Measurements from ENCODE around the gene BCKDK. TPM values are rescaled to one million over a fixed set of nuclear protein-coding genes. Genes with fewer than 3 reads are reported as not detected.

BCKDK gene
- total and polyA plus RNA-seq, 2 of the 13 experiments (the other 11 are each of a cell fraction or from before 2014, with no cell fraction given): 24.9 to 42.6 TPM

DNA sequence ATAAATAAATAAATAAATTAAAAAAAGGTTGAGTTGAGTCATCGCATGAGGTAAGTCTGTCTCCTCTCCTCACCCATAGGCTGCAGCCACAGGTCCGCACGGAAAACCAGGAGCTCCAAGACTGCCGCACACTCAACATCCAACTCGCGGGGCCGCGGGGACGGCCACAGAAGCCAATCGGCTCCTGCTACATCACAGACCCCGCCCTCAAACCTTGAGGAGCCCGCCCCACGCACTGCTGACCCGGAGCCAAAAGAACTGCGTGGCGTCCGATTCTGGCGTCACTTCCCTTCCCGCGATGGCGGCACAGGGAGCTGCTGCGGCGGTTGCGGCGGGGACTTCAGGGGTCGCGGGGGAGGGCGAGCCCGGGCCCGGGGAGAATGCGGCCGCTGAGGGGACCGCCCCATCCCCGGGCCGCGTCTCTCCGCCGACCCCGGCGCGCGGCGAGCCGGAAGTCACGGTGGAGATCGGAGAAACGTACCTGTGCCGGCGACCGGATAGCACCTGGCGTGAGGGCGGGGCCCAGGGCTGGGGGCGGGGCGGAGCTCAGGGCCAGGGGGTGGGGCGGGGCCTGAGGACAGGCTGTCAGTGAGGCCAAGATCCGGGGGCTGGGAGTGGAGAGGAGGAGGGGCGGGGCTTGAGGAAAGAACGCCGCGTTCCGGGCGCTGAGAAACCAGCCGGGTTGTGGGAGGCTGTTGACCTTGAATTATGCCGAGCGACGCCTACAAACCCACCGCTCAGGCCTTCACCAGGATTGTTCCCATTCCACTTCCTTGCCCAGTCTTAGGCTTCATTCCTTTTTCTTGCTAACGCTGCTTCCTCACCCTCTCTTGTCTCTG lies 9.4 kb downstream of the BCKDK start, which contains the start of gene KAT8:
Gene KAT8 (plus strand): TSS at position 281 of the 839 bp plus-strand sequence. CDS start 18 bp downstream, at position 299.
- FAIRE-seq (peak; percentile 86), ATAC-seq (peak; percentile 93)
- 0 out of 2 replicates have a peak, but pooled peaks have one; percentile 56 for TF ChIP-seq STAT5B (CRISPR knock-in tag; IDR thresholded peaks at IDR 0.05)
- no peak for TF ChIP-seq KLF15 (CRISPR knock-in tag; IDR thresholded peaks at IDR 0.05; ENCODE audit: borderline replicate concordance)
- no peak for TF ChIP-seq JUND (CRISPR knock-in tag; IDR thresholded peaks at IDR 0.05)
- peak; percentile 83; the same call in 1 of the 2 replicates for TF ChIP-seq RFXANK (CRISPR knock-in tag; IDR thresholded peaks at IDR 0.05)
- TF ChIP-seq MBNL3 (CRISPR knock-in tag; conservative IDR thresholded peaks at IDR 0.05): no peak
- no peak for TF ChIP-seq ZNF180 (CRISPR knock-in tag; IDR thresholded peaks at IDR 0.05; ENCODE audit: borderline replicate concordance, low read depth)
- no peak for TF ChIP-seq ZNF362 (CRISPR knock-in tag; IDR thresholded peaks at IDR 0.05; ENCODE audit: borderline replicate concordance)
- TF ChIP-seq U2AF1 (optimal IDR thresholded peaks at IDR 0.05; ENCODE audit: low read depth, low read length): no peak
- 0 out of 2 replicates have a peak, but pooled peaks have one; percentile 79 for TF ChIP-seq ZFYVE20 (CRISPR knock-in tag; IDR thresholded peaks at IDR 0.05; ENCODE audit: borderline replicate concordance, low read depth)
- peak; percentile 97 for TF ChIP-seq CREM (IDR thresholded peaks at IDR 0.05)
- peak; percentile 84 for TF ChIP-seq CREM (CRISPR knock-in tag; IDR thresholded peaks at IDR 0.05)
- TF ChIP-seq ZFP36L2 (CRISPR knock-in tag; IDR thresholded peaks at IDR 0.05): no peak
- 0 out of 2 replicates have a peak, but pooled peaks have one; percentile 40 for TF ChIP-seq ZNF354B (CRISPR knock-in tag; IDR thresholded peaks at IDR 0.05)
- peak; percentile 97 for TF ChIP-seq ZHX1 (CRISPR knock-in tag; IDR thresholded peaks at IDR 0.05; ENCODE audit: low read depth)
- TF ChIP-seq JUN (CRISPR knock-in tag; IDR thresholded peaks at IDR 0.05): no peak
- no peak; the same call in 1 of the 2 replicates for TF ChIP-seq ZNF3 (CRISPR knock-in tag; IDR thresholded peaks at IDR 0.05)
- TF ChIP-seq EP300 (IDR thresholded peaks at IDR 0.05; ENCODE audit: low read depth in 2 of 2, low read length in 2 of 2): 0 out of 4 replicates have a peak, but pooled peaks of 1 of the 2 experiments have one; percentile 8
- TF ChIP-seq EP300 (CRISPR knock-in tag; IDR thresholded peaks at IDR 0.05; ENCODE audit: borderline replicate concordance): peak; percentile 69
- no peak; the same call in 1 of the 2 replicates for TF ChIP-seq HNF4G (IDR thresholded peaks at IDR 0.05; ENCODE audit: borderline replicate concordance, low read depth, low read length)
- no peak for TF ChIP-seq HNF4G (CRISPR knock-in tag; IDR thresholded peaks at IDR 0.05; ENCODE audit: borderline replicate concordance, low read depth)
- TF ChIP-seq ZNF510 (CRISPR knock-in tag; IDR thresholded peaks at IDR 0.05; ENCODE audit: low read depth): 0 out of 2 replicates have a peak, but pooled peaks have one; percentile 58

More for the DNA sequence above, 9.4 kb downstream of the BCKDK start, which contains the start of gene KAT8:
- Histone ChIP-seq H3K36me3 (replicated peaks in 1 of 2; ENCODE audit: control insufficient read depth in 1 of 2, insufficient read depth in 2 of 2, low read length in 2 of 2) (peaks cover 12 to 31% of the 10 kb centered on the region in 2 experiments), H2AFZ (ENCODE audit: low read length) (no peak within 1 kb of the TSS), H3K4me2 (ENCODE audit: low read depth, low read length) (peak within 1 kb of the TSS; percentile 89), H3K79me2 (ENCODE audit: insufficient read depth, low read length) (peaks cover 18% of the 10 kb centered on the region), H4K20me1 (ENCODE audit: insufficient read depth, low read length) (0 out of 2 replicates have a peak, but pooled peaks cover 3% of the 10 kb centered on the region), H3K4me3 (replicated peaks in 1 of 3; ENCODE audit: insufficient read depth in 1 of 3, low read depth in 2 of 3, low read length in 3 of 3) (peak within 1 kb of the TSS; percentile 67 to 83 (median 81)), H3K9me3 (ENCODE audit: low read length) (no peaks in the 10 kb centered on the region), H3K27ac (ENCODE audit: extremely low read length, insufficient read depth, low read length) (peak within 1 kb of the TSS; percentile 70), H3K27me3 (ENCODE audit: control insufficient read depth in 1 of 2, insufficient read depth in 2 of 2, low read length in 2 of 2) (no peaks in the 10 kb centered on the region; a peak in 1 of 5 replicates), H3K4me1 (ENCODE audit: insufficient read depth, low read length) (peaks cover 36% of the 10 kb centered on the region), H3K9ac (ENCODE audit: insufficient read depth, low read depth, low read length) (peak within 1 kb of the TSS; percentile 77)
- TSS peak; percentile 80 for BruUV-seq (replicated peaks)
- WGBS (ENCODE audit: low lambda C conversion rate): 3% methylated on average over 34 of the region's 68 CpGs
- CTCF ChIA-PET (ENCODE audit: low intra/inter-chr PET ratio, low total read pairs): no interaction called here
- peak; percentile 99 for DNase-seq (ENCODE audit: low spot score)
- in situ Hi-C loops (cut with HindIII; ENCODE audit: extremely low pct_ligation_motif_present, low pct_unique_long_range_greater_than_20kb) (no loop called here), intact Hi-C loops (cut with micrococcal nuclease; ENCODE audit: unreplicated experiment) (loop anchor here (1.0 kb wide), 2 partner anchors 25 to 45 kb away; no protein-coding TSS in a partner anchor)
- POLR2A ChIA-PET: interaction anchor here (0.7 to 9.6 kb wide), 51 partner anchors 9 to 756 kb away, joined by 3 to 275 read pairs (median 4); partner anchors contain the start of genes ARMC5, BCKDK, FUS and HSD3B7
